GM12878 (cell line): ENCODE results near the gene UTS2R. TPM values are rescaled to one million over a fixed set of nuclear protein-coding genes. Genes with fewer than 3 reads are reported as not detected.

Experiments
- ATAC-seq: fragments of 200-7000 bp; cut with Tn5 transposase; 3 replicates; pipeline ENCODE4 v1.9.1; 2020; ENCODE audit warnings: mild to moderate bottlenecking, moderate library complexity
- BruUV-seq: library from RNA; stranded (reverse); fragments of 400-500 nt; replicated peaks from 2 replicates; lab custom pipeline; 2021; lab: Mats Ljungman, UMichigan
- CTCF ChIA-PET: fragments of 300-600 bp; sonication (Branson Sonifier 250); formaldehyde crosslinking; extraction: SDS; loops from one replicate; lab custom pipeline; 2021; ENCODE audit warnings: inconsistent platforms; lab: Yijun Ruan, JAX
- POLR2A ChIA-PET: fragments of 350-600 bp; formaldehyde crosslinking; extraction: SDS; loops from one replicate; lab custom pipeline; 2021; ENCODE audit warnings: inconsistent platforms; lab: Charles Lee
- RAD21 ChIA-PET: fragments of 300-600 bp; sonication (Branson Sonifier 250); formaldehyde crosslinking; loops from one replicate; lab custom pipeline; 2023; ENCODE audit warnings: antibody characterized with exemption; ENCODE audit not compliant: unreplicated experiment; lab: Charles Lee
- SMC1A ChIA-PET: fragments of 300-600 bp; sonication (Branson Sonifier 250); formaldehyde crosslinking; loops from one replicate; lab custom pipeline; 2023; ENCODE audit not compliant: unreplicated experiment, uncharacterized antibody; lab: Charles Lee
- DNase-seq: peaks from one replicate; pipeline ENCODE4 v3.0.0-alpha.2; 2011; ENCODE audit warnings: low read depth, low spot score
- FAIRE-seq: peaks from 3 replicates; lab custom pipeline; 2011; peaks lifted over from hg19 to GRCh38; lab: Jason Lieb, UNC
- H2AFZ ChIP-seq: 2 replicates; pipeline ENCODE4 v1.6.0; 2011; ENCODE audit warnings: low read depth, low read length, control low read depth; ENCODE audit not compliant: control insufficient read depth
- H3K27ac ChIP-seq: 2 replicates; pipeline ENCODE4 v1.5.1; 2011; ENCODE audit warnings: control low read depth; ENCODE audit not compliant: control insufficient read depth, insufficient read depth
- H3K27me3 ChIP-seq, 2 experiments: replicated peaks in 1 of 2; 2 replicates each; pipeline versions ENCODE4 v1.6.0 to v1.6.1; 2011; ENCODE audit warnings: low read length in 1 of 2; ENCODE audit not compliant: control insufficient read depth in 2 of 2, insufficient read depth in 2 of 2
- H3K36me3 ChIP-seq, 2 experiments: 2 replicates each; pipeline ENCODE4 v1.5.1; 2011; ENCODE audit warnings: low read length in 1 of 2; ENCODE audit not compliant: control insufficient read depth in 2 of 2, insufficient read depth in 2 of 2
- H3K4me1 ChIP-seq: 2 replicates; pipeline ENCODE4 v1.6.1; 2011; ENCODE audit warnings: mild to moderate bottlenecking, low read length, moderate library complexity, mixed read lengths; ENCODE audit not compliant: control insufficient read depth, insufficient read depth
- H3K4me2 ChIP-seq: 2 replicates; pipeline ENCODE4 v1.6.0; 2011; ENCODE audit warnings: control low read depth; ENCODE audit not compliant: control insufficient read depth, insufficient read depth
- H3K4me3 ChIP-seq: fragments of 200-600 bp; sonication (generic); 2 replicates; pipeline ENCODE4 v1.5.1; 2016
- H3K79me2 ChIP-seq: 2 replicates; pipeline ENCODE4 v1.6.0; 2011; ENCODE audit warnings: low read length; ENCODE audit not compliant: control insufficient read depth, insufficient read depth
- H3K9ac ChIP-seq: 2 replicates; pipeline ENCODE4 v1.8.0; 2011; ENCODE audit warnings: low read length, control low read depth, mixed read lengths; ENCODE audit not compliant: control insufficient read depth, insufficient read depth
- H3K9me3 ChIP-seq: replicated peaks from 3 replicates; pipeline ENCODE4 v1.5.1; 2011; ENCODE audit warnings: mild to moderate bottlenecking, low read length; ENCODE audit not compliant: control insufficient read depth, insufficient read depth
- H4K20me1 ChIP-seq: 2 replicates; pipeline ENCODE4 v1.6.0; 2011; ENCODE audit not compliant: control insufficient read depth, insufficient read depth
- ATF2 ChIP-seq: IDR thresholded peaks from 2 replicates; pipeline ENCODE4 v1.6.1; 2012; ENCODE audit warnings: low read length, inconsistent platforms
- ATF7 ChIP-seq: fragments of 450-650 bp; IDR thresholded peaks from 2 replicates; pipeline ENCODE4 v1.6.1; 2016; ENCODE audit warnings: low read depth, mild to moderate bottlenecking
- EED ChIP-seq: sonication (generic); IDR thresholded peaks from 2 replicates; pipeline ENCODE4 v1.6.1; 2016; ENCODE audit warnings: antibody characterized with exemption, low read depth
- IKZF1 ChIP-seq: fragments of 450-650 bp; conservative IDR thresholded peaks from 2 replicates; pipeline ENCODE4 v1.6.1; 2017; ENCODE audit warnings: antibody characterized with exemption, mild to moderate bottlenecking
- MYB ChIP-seq: fragments of 150-350 bp; IDR thresholded peaks from 2 replicates; pipeline ENCODE4 v1.6.1; 2014; ENCODE audit warnings: mild to moderate bottlenecking, low read depth, low read length, borderline replicate concordance
- NFYB ChIP-seq: IDR thresholded peaks from 2 replicates; pipeline ENCODE4 v1.6.1; 2011; ENCODE audit warnings: low read depth, mild to moderate bottlenecking, low read length, improper control_type of control experiment, moderate library complexity; ENCODE audit not compliant: insufficient read depth
- NRF1 ChIP-seq: conservative IDR thresholded peaks from 2 replicates; pipeline ENCODE4 v1.6.1; 2011; ENCODE audit warnings: mild to moderate bottlenecking, low read depth, low read length, improper control_type of control experiment
- PBX3 ChIP-seq: IDR thresholded peaks from 2 replicates; pipeline ENCODE4 v1.6.1; 2011; ENCODE audit warnings: mild to moderate bottlenecking, low read depth, low read length, moderate library complexity; ENCODE audit not compliant: insufficient replicate concordance
- SRF ChIP-seq, 2 experiments: IDR thresholded peaks; 2 replicates each; pipeline ENCODE4 v1.6.1; 2011; ENCODE audit warnings: low read depth in 2 of 2, low read length in 2 of 2, mild to moderate bottlenecking in 1 of 2, moderate library complexity in 1 of 2
- WGBS: methylation state at CpG from one replicate; pipeline ENCODE4 v1.1.6; 2016; ENCODE audit warnings: low lambda C conversion rate; ENCODE audit not compliant: insufficient replicate concordance, insufficient coverage; ENCODE audit errors: missing lambda C conversion rate; 5-methylcytosine and 5-hydroxymethylcytosine counted together
- in situ Hi-C: fragments of 300-500 bp; cut with MboI; formaldehyde crosslinking; loops from 9 replicates; pipeline ENCODE4 v1.14.3; 2018; ENCODE audit warnings: mixed read lengths
- intact Hi-C: fragments of 100-400 bp; cut with micrococcal nuclease; formaldehyde crosslinking; loops from one replicate; pipeline ENCODE4 v1.14.2; 2022; ENCODE audit not compliant: unreplicated experiment
- polyA plus RNA-seq, 11 experiments: library from polyadenylated mRNA; depleted of rRNA in 4 of 11; unstranded in 6 of 11; stranded (reverse) in 5 of 11; fragments of >200 nt; fragmentation: Nextera tagmentation in 4 of 11; fragmentation: Illumina TruSeq in 1 of 11; extraction: Ambion mirVana in 4 of 11; extraction: Trizol in 1 of 11; gene quantifications; 1 replicate in 1 of 11; 2 replicates in 10 of 11; pipeline versions ENCODE4 v1.2.1 to v1.2.3, GENCODE V29; 2011 to 2016; ENCODE audit warnings: inconsistent platforms in 2 of 11, missing spikeins in 2 of 11, low read depth in 1 of 11
- total RNA-seq, 4 experiments: library from RNA; depleted of rRNA in 3 of 4; stranded (reverse); fragments of >200 nt in 3 of 4; fragmentation: Illumina TruSeq in 1 of 4; extraction: Trizol in 1 of 4; gene quantifications; 2 replicates each; pipeline versions ENCODE4 v1.2.1 to v1.2.3, GENCODE V29; 2013 to 2021

Gene UTS2R
- total and polyA plus RNA-seq, 10 of the 15 experiments (the other 5 are each of a cell fraction or from before 2014, with no cell fraction given), result 0.04 to 0.36 (median 0.11) TPM; not detected in 6

GRCh38 chr17:82397449-82398335 lies 26.1 kb downstream of the UTS2R start:
- FAIRE-seq (no peak), ATAC-seq (no peak), DNase-seq (no peak)
- WGBS, result 94% methylated on average over 37 of the region's 38 CpGs
- Histone ChIP-seq H3K4me3 (no peak overlapping the region), H3K4me1 (peaks cover 4% of the 10 kb centered on the region; the same call in 1 of the 2 replicates), H4K20me1 (no peaks in the 10 kb centered on the region), H2AFZ (no peak overlapping the region), H3K9me3 (no peaks in the 10 kb centered on the region), H3K4me2 (no peak overlapping the region), H3K27ac (no peak overlapping the region), H3K27me3 (no peaks in the 10 kb centered on the region), H3K79me2 (no peaks in the 10 kb centered on the region), H3K9ac (no peak overlapping the region), H3K36me3 (peaks cover 2% of the 10 kb centered on the region in 2 experiments; a peak in 2 of 4 replicates)
- ChIA-PET RAD21 (no interaction called here), POLR2A (no interaction called here), SMC1A (no interaction called here), CTCF (no interaction called here)
- in situ Hi-C loops (no loop called here), intact Hi-C loops (no loop called here)
- TF ChIP-seq IKZF1 (no peak), MYB (no peak), NFYB (no peak)
- no TSS peak for BruUV-seq

GRCh38 chr17:82399041-82399441 lies 27.5 kb downstream of the UTS2R start:
- in situ Hi-C loops, result no loop called here
- H3K79me2 ChIP-seq, result no peaks in the 10 kb centered on the region
- FAIRE-seq (no peak), ATAC-seq (no peak)
- no TSS peak for BruUV-seq
- TF ChIP-seq NRF1 (no peak), PBX3 (no peak), EED (no peak), SRF (IDR thresholded peaks at IDR 0.05; ENCODE audit: low read depth in 2 of 2, low read length in 2 of 2) (no peak), ATF2 (no peak), ATF7 (no peak)
- TF ChIP-seq, all 136 proteins: peak for 0
- Histone ChIP-seq H3K9ac (no peak overlapping the region), H3K4me2 (no peak overlapping the region), H3K4me3 (no peak overlapping the region), H2AFZ (no peak overlapping the region), H3K36me3 (peaks cover 2 to 9% of the 10 kb centered on the region in 2 experiments; a peak in 3 of 4 replicates), H3K9me3 (no peaks in the 10 kb centered on the region), H3K27ac (no peak overlapping the region), H3K4me1 (peaks cover 6% of the 10 kb centered on the region; the same call in 1 of the 2 replicates), H4K20me1 (no peaks in the 10 kb centered on the region), H3K27me3 (no peaks in the 10 kb centered on the region)
- no peak for DNase-seq
- RAD21 ChIA-PET, result no interaction called here
- SMC1A ChIA-PET, result interaction anchor here (1.1 to 1.7 kb wide), 2 partner anchors 37 to 46 kb away, joined by 3 to 5 read pairs; no protein-coding TSS in a partner anchor
- 98% methylated on average over 13 of the region's 13 CpGs for WGBS
- CTCF ChIA-PET, result interaction anchor here (0.8 to 1.5 kb wide), 4 partner anchors 26 to 361 kb away, joined by 3 to 4 read pairs (median 3); partner anchors contain the start of gene DCXR
- intact Hi-C loops, result no loop called here
- POLR2A ChIA-PET, result no interaction called here
